Ishikawa (cell line): Measurements from ENCODE around the gene APOBR.

ENCODE experiments used
- EGR1 ChIP-seq: IDR thresholded peaks from 2 replicates; pipeline ENCODE4 v1.6.1; 2012
- TF ChIP-seq, protein P1 (sequence below): IDR thresholded peaks from 2 replicates; pipeline ENCODE4 v1.6.1; 2012; ENCODE audit warnings: low read depth, mild to moderate bottlenecking

DNA sequence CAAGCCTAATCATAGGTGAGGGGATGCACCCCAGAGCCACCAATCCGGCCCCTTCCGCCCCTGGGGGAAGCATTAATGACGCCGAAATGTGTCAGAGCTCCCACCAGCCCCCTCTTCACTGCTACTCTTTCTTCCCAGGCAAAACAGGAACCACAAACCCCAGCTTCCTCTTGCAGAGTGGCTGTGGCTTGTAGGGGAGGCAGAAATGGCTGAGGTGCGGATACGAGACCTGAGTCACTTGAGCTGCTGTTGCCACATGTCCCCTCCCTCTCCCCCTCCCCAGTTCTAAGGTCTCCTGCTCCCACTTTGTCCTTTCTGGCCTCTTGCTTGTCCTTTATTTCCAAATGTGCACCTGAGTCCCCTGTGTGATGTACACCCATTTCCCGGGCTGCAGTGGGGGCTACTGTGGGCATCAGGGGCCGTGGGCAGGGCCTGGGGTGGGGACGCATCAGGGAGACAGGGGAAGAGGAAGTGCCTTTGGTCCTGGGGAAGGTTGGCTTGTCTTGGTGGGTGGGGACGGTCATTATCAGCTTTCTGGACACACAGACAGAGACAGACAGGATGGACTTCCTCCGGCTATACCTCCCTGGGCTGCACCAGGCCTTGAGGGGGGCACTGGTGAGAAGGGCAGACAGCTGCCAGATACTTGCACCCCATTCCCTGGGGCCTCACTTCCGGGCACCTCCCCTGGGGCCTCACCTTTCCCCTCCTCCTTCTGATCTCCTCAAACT, at the start of gene APOBR:
- TF ChIP-seq EGR1 = no peak
- TF ChIP-seq, protein P1, sequence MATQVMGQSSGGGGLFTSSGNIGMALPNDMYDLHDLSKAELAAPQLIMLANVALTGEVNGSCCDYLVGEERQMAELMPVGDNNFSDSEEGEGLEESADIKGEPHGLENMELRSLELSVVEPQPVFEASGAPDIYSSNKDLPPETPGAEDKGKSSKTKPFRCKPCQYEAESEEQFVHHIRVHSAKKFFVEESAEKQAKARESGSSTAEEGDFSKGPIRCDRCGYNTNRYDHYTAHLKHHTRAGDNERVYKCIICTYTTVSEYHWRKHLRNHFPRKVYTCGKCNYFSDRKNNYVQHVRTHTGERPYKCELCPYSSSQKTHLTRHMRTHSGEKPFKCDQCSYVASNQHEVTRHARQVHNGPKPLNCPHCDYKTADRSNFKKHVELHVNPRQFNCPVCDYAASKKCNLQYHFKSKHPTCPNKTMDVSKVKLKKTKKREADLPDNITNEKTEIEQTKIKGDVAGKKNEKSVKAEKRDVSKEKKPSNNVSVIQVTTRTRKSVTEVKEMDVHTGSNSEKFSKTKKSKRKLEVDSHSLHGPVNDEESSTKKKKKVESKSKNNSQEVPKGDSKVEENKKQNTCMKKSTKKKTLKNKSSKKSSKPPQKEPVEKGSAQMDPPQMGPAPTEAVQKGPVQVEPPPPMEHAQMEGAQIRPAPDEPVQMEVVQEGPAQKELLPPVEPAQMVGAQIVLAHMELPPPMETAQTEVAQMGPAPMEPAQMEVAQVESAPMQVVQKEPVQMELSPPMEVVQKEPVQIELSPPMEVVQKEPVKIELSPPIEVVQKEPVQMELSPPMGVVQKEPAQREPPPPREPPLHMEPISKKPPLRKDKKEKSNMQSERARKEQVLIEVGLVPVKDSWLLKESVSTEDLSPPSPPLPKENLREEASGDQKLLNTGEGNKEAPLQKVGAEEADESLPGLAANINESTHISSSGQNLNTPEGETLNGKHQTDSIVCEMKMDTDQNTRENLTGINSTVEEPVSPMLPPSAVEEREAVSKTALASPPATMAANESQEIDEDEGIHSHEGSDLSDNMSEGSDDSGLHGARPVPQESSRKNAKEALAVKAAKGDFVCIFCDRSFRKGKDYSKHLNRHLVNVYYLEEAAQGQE = no peak
